HG03097 (cell line): Measurements from ENCODE around the gene NADK2.

Experiments
- ATAC-seq: cut with Tn5 transposase; IDR thresholded peaks from one replicate; pipeline ENCODE4 v1.9.1; 2021; ENCODE audit not compliant: unreplicated experiment, low FRiP score

NADK2 gene

GRCh38 chr5:36170832-36171424, 70.8 kb downstream of the NADK2 start:
- ATAC-seq = no peak

GRCh38 chr5:36168737-36169136, 73.0 kb downstream of the NADK2 start:
- no peak for ATAC-seq

- ATAC-seq = no peak
Observed at GRCh38 chr5:36164461-36164860, 77.3 kb downstream of the NADK2 start.

GRCh38 chr5:36162810-36163486, 78.8 kb downstream of the NADK2 start:
- ATAC-seq = no peak

- no peak for ATAC-seq
Observed at GRCh38 chr5:36161361-36161760, 80.4 kb downstream of the NADK2 start.

GRCh38 chr5:36160617-36161016, 81.1 kb downstream of the NADK2 start:
- no peak for ATAC-seq

- ATAC-seq = no peak
Observed at GRCh38 chr5:36158144-36158543, 83.6 kb downstream of the NADK2 start.

- no peak for ATAC-seq
Observed at GRCh38 chr5:36156619-36157018, 85.1 kb downstream of the NADK2 start.

- ATAC-seq = no peak
Observed at GRCh38 chr5:36156121-36156601, 85.6 kb downstream of the NADK2 start.

- no peak for ATAC-seq
Observed at GRCh38 chr5:36155291-36155690, 86.4 kb downstream of the NADK2 start.

GRCh38 chr5:36153726-36154125, 88.0 kb downstream of the NADK2 start:
- no peak for ATAC-seq

GRCh38 chr5:36153298-36153677, 88.4 kb downstream of the NADK2 start:
- no peak for ATAC-seq

- ATAC-seq = no peak
Observed at GRCh38 chr5:36152324-36153297, 89.1 kb downstream of the NADK2 start.

GRCh38 chr5:36151434-36152323, 90.0 kb downstream of the NADK2 start, which contains the start of the genes LMBRD2 and SKP2:
LMBRD2 (minus strand) TSS chr5:36151887; CDS start chr5:36143349, 8,538 bp downstream.
SKP2 (plus strand) TSS chr5:36152111; CDS start chr5:36152263, 152 bp downstream.
- peak; percentile 98 for ATAC-seq

- no peak for ATAC-seq
Observed at GRCh38 chr5:36150676-36151433, 90.9 kb downstream of the NADK2 start.

- ATAC-seq = no peak
Observed at GRCh38 chr5:36147681-36148080, 94.0 kb downstream of the NADK2 start.

- ATAC-seq = no peak
Observed at GRCh38 chr5:36146390-36146789, 95.3 kb downstream of the NADK2 start.

GRCh38 chr5:36145311-36145710, 96.4 kb downstream of the NADK2 start:
- ATAC-seq = no peak
